Activated CD8-positive, alpha-beta memory T cell treated with anti-CD3 and anti-CD28 coated beads for 24 hours (primary cell): Measurements from ENCODE around the gene GRIK5.
"Not testable (repeated sequence)": the region's sequence is repeated elsewhere in the genome, so short reads cannot be mapped to it uniquely, and the experiment has no call there.

Experiments
- DNase-seq: peaks from one replicate; pipeline ENCODE4 v3.0.0-alpha.2; 2020

The GRIK5 gene

DNA sequence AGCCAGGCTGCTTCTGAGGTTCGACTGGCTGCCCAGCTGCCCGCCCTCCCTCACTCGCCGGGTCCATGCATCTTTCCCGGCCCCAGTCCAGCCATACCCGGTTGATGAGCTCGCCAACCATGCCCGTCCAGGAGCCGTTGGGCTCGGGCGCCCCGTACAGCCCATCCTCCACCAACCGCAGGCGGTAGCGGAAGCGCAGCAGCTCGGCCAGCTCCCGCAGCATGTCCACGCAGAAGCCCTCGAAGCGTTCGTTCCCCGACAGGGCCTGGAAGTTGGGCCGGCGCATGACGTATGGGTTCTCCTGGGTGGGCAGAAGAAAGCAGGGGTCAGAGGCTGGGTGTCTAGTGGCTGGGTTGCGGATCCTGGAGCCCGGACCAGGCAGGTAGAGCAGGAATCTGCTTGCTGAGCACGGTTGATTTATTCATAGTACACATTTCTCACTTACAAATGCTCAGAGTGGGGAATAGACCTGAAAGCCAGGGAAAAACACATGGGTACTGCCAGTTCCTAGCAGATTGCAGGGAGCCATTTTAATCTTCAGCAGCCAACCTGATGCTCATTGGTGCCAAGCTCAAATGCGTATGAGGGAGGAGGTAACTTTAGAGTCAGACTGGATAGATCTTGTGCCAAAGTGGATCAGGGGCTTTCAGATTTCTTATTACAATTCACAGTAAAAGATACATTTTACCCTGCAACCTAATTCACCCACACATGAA, 27.4 kb downstream of the GRIK5 start:
- DNase-seq: no peak

DNA sequence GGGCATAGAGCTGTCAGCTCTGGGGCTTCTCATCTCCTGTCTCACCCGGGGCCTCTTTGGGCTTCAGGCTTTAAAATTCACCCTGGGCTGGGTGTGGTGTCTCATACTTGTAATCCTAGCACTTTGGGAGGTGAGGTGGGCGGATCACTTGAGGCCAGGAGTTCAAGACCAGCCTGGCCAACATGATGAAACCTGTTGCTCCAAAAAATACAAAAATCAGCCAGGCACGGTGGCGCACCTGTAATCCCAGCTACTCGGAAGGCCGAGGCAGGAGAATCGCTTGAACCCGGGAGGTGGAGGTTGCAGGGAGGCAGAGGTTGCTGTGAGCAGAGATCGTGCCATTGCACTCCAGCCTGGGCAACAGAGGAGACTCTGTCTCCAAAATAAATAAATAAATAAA, 29.5 kb downstream of the GRIK5 start:
- not testable (repeated sequence) for DNase-seq

DNA sequence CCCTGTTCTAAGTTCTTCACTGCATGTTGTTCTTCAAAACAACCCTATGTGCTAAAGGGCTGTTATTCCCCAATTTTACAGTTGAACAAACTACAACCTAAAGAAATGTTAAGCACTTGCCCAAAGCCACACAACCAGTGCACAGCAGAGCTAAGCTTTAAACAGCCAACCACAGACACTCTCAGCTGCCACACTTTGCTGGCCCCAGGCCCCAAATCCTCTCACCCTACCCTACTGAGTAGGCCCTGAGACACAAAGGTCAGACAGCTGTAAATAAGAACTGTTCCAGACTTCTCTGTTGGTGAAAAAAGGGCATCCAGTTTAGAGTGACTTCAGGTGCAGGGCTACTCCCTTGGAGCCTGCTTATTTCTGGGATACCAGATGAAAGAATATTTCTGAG, 30.0 kb downstream of the GRIK5 start:
- DNase-seq: no peak

DNA sequence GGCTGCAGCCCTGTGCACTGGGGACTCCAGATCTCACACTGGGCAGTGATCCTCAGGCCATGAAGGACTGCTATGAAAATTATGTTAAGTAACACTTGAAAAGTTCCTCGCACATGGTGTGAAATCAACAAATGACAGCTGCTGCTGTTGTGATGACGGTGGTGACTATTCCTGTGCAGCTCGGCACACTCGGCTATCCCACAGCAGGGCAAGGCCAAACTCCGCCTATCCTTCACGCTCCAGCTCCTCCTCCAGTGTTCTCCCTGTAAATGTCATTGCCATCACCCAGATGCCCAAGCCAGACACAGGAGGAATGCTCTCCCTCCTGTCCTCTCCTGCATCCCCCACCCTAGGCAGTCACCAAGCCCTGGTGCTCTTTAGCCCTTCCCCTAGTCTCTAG, 31.3 kb downstream of the GRIK5 start:
- no peak for DNase-seq

DNA sequence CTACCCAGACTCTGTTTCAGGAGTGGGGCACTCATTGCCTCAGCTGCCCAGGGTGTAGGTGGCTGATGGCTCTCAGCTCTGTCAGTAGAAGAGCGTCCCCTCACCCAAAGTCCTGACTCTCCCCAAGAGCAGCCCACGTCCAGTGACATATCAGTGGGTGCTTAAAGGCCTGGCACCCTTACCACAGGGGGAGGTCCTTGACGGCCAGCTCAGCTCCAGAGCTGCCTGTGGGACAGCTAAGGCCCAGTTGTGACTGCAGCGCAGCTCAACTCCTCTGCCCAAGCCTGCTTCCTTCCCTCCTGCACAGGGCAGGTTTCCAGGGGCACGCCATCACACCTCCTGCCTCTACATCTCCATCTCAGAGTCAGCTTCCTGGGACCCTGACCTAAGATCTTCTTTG, 32.4 kb downstream of the GRIK5 start:
- DNase-seq: no peak

DNA sequence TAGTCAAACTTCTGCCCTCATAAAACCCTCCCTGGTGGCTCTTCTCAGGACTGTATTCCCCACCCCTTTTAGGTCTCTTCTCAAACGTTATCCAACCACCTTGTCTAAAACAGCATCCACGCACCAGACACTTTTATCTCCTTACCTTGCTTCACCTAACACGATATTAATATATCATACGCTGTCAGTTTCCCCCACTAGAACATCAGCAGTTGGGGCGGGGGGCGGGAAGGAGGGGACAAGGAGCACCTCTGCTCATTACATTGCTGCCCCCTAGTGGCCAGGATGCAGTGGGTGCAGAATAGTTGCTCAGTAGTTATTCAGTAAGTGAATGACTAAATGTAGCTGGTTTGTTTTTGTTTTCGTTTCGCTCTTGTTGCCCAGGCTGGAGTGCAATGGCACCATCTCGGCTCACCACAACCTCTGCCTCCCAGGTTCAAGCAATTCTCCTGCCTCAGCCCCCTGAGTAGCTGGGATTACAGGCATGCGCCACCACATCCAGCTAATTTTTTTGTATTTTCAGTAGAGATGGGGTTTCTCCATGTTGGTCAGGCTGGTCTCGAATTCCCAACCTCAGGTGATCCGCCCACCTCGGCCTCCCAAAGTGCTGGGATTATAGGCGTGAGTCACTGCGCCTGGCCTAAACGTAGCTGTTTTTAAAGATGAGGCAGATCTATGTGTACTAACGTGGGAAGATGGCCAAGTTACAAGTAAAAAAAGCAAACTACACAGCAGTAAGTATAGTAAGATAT, 35.2 kb downstream of the GRIK5 start:
- DNase-seq: peak; percentile 75

DNA sequence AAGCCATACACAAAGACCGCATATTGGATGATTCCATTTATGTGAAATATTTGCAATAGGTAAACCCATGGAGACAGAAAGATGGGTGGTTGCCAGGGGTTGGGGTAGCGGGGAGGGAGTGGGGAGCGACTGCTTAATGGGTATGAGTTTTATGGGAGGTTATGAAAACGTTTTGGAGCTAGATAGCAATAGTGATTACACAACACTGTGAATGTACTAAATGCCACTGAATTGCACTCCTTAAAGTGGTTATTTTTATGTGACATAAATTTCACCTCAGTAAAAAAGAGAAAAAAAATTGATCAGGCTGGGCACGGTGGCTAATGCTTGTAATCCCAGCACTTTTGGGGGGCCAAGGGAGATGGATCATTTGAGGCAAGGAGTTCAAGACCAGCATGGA, 36.6 kb downstream of the GRIK5 start:
- no peak for DNase-seq

DNA sequence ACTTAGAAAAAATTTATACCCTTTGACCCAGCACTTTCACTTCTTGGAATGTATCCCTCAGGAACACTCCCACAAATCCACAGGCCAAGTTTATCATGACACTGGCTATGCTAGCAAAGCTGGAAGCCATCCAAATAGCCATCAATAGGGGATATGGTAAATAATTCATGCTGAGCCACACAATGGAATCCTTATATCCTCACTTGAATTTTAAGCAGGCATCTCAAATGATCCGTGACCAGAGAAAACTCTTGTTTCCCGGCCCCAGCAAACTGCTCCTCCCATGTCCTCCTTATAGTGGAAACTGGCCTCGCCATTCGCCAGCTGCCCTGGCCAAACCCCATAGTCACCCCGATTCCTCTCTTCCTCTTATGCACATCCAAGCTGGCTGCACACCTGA, 37.6 kb downstream of the GRIK5 start:
- DNase-seq: no peak

DNA sequence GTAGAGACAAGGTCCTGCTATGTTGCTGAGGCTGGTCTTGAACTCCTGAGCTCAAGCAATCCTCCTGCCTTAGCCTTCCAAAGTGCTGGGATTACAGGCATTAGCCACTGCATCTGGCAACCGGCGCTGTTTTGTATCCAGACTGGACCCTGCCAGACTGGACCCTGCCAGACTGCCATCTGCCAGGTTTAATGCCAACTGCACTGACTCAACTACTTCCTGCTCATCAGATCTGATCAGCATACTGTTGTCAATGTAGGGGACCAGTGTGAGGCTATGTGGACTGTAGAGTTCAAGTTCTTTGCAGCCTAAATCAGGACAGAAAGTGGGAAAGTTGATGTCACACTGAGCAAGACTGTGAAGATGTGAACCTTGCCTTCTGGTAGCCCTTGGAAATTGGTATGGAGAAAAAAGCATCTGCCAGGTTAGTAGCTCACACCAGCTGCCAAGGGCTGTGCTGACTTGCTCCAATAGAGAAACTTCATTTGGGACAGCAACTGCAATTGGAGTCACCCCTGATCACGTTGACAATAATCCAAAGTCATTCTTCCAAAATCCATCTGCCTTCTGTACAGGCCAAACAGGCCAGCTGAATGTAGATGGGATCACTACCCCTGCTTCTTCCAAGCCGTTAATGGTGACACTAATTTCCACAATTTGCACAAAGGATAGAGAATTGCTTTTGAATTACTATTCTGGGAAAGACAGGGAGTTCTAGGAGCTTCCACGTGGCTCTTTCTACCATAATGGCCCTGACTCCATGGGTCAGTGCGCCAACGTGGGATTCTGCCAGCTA, 39.2 kb downstream of the GRIK5 start:
- no peak for DNase-seq

DNA sequence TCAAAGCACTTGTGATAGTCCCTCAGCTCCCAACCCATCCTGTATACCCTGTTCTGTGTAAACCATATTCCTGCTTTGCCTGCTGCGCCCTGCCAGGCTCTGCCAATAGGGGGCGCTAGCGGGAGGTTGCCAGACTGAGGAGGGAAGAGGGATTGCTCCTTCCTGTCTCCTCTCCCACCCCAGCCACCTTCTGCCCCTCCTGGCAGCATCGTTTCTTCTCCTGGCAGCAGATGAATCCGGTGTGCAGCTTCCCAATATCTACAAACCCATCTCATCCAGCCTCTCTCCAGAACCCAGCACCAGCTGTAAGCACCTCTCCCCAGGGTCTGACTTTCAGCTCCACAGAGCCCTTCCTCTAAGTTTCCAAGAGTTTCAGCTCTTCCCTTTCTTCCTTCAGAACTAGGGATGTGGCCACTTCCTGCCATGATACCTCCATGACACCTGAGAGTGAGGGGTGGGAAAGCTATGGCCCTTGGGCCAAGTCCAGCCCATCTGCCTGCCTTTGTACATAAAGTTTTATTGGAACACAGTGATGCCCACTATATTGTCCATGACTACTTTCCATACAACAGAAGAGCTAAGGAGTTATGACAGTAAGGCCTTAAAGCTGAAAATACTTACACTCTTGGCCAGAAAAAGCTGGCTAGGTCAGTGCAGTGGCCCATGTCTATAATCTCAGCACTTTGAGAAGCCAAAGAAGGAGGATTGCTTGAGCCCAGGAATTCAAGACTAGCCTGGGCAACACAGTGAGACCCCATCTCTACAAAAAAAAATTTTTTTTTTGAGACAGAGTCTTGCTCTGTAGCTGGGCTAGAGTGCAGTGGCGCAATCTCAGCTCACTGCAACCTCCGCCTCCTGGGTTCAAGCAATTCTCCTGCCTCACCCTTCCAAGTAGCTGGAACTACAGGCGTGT, 41.4 kb downstream of the GRIK5 start:
- peak; percentile 67 for DNase-seq

DNA sequence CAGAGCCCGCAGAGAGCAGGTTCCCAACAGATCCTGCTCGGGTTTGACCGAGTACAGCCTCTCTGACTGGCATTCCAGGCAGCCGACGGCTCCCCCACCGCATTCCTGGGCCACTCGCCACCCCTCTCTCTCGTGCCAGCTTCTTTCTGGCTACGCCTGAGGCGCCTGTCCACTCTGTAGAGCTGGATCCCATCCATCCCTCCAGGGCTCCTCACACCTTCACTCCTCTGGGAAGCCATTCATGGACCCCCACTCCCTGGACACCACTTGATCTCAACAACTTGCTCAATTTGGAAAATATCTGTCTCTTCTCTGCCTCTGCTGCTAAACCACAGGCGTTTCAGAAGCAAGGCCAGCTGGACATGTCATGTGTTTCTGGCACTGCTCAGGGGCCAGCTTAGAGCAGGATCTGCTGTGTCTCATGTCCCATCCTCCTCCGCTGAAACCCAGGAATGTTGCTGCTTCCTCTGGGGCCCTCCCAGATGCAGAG, 45.3 kb downstream of the GRIK5 start:
- DNase-seq: no peak

DNA sequence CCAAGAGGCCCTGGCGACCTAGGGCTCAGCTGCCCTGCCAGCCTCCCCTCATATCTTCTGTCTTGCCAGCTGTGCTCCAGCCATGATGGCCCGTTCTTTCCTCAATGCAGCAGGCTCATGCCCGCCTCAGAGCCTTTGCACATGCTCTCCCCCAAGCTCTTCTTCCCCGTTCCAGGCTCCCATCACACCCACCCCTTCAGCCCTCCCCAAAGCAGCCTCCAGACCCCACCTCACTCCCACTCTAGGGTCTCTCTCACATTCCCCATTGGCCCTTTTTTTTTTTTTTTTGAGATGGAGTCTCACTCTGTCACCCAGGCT, 46.1 kb downstream of the GRIK5 start:
- no peak for DNase-seq

DNA sequence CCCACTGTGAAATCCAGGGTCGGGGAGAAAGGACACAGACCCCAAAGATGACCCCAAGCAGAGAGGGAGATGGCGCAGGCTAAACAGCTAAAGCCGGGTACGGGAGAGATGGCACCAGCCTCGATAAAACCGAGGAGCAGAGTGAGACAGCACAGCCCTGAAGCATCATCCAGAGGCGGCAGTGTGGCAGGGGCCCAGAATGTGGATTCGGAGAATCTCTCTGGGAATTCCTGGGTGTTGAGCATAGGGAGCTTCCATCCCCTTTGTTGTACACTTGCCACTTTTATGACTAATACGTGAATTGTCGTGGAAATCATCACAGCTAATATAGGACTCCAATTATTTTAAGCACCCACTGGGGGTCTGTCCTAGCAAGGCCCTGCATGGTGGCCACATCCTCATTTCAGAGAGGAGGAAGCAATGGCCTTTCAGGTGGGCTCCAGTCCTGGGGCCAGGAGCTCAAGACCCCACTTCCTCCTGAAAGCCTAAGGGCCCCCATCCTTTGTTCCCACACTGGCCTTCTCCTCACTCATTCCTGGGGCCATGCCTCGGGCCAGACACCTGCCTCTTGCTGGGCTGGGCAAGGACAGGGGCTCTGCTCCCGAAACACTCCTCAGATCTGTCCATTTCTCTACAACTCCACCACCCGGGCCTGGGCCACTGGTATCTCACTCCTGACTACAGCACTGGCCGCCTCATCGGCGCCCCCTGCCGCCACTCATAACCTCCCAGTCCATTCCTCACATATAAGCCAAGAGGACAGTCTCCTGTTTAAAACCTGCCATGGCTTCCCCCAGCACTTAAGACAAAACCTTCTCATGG, 46.7 kb downstream of the GRIK5 start:
- no peak for DNase-seq

DNA sequence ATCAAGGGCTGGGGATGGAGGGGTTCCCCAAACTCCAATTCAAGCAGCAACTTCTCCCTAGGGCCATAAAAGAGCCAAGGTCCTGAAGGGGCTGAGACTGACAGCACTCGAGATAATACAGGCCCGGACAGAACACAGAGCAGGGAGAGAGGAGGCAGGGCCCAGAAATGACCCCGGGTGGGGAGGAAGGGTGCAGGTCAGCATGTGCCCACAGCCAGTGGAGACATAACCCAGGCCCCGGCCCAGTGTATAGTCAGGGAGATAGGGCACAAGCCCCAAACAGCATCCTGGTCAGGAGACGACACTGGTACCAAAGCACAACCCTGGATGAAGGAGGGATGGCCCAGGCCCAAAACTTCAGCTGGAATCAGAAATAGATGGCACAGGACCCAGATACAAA, 47.4 kb downstream of the GRIK5 start:
- DNase-seq: no peak

DNA sequence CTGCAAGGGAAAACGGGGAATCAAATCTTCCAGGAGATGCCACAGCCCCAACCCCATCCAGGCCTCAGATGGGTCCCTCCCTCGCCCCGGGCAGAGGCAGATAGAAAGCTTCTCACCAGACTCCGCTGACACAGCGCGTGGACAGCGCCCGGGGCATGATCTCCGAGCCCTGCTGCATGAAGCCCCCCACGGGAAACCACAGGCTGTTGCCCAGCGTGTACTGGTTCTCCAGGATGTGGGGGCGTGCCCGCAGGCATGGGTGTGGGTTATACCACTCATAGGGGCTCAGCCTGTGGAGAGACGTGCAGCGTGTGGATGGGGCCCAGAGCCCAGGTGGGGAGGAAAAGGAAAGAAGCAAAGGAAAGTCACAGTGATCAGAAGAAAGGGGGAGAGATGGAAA, 48.8 kb downstream of the GRIK5 start:
- DNase-seq: no peak

DNA sequence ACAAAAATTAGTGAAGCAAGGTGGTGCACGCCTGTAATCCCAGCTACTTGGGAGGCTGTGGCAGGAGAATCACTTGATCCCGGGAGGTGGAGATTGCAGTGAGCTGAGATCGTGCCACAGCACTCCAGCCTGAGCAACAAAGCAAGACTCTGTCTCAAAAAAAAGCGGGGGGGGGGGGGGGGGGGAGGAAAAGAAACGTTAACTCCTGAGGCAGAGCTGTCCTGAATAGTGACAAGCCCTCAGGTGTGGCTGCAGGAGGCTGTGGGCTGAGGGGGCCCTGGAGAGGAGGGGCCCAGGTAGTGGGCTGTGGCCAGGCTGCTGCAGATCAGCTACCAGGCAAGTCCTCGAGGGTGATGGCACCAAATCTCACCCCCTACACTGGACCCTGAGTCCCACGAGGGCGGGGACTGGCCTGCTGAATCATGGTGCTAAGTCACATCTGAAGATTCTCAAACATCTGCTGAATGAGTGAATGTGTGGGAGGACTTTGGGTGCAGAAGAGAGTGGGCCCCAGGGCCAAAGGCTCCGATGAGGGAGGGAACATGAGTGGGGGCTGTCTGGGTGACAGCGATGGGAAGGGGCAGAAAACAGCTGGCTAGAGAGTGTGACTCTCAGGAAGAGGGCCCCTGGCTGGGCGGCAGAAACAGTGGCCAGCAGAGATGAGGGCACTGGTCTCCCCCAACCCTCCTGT, 51.4 kb downstream of the GRIK5 start:
- no peak for DNase-seq

DNA sequence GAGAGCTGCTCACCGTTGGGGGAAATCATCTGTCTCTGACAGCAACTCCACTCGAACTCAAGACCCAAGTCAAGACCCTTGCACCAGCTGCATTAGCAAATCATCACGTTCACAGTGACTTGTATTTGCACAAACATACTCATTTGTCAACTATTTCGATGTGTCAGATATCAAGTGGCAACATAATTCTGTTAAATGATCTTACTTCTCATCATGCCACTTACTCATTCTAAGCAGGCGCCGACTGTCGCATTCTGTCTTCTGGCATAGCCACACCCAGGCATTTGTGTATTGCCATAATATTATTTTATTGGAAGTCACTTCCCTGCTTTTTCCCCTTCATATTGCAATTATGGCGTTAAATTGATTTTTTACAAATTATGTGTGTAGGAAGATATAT, 53.0 kb downstream of the GRIK5 start:
- DNase-seq: no peak

DNA sequence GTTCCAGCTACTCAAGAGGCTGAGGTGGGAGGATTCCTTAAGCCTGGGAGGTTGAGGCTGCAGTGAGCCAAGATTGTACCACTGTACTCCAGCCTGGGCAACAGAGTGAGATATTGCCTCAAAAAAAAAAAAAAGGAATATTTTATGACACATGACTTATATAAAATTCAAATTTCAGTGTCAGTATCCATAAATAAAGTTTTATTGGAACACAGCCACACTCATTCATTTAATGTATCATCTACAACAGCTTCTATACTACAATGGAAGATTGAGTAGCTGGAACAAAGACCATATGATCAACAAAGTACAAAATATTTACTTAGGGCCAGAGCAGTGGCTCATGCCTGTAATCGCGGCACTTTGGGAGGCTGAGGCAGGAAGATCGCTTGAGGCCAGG, 57.3 kb downstream of the GRIK5 start:
- DNase-seq: not testable (repeated sequence)

DNA sequence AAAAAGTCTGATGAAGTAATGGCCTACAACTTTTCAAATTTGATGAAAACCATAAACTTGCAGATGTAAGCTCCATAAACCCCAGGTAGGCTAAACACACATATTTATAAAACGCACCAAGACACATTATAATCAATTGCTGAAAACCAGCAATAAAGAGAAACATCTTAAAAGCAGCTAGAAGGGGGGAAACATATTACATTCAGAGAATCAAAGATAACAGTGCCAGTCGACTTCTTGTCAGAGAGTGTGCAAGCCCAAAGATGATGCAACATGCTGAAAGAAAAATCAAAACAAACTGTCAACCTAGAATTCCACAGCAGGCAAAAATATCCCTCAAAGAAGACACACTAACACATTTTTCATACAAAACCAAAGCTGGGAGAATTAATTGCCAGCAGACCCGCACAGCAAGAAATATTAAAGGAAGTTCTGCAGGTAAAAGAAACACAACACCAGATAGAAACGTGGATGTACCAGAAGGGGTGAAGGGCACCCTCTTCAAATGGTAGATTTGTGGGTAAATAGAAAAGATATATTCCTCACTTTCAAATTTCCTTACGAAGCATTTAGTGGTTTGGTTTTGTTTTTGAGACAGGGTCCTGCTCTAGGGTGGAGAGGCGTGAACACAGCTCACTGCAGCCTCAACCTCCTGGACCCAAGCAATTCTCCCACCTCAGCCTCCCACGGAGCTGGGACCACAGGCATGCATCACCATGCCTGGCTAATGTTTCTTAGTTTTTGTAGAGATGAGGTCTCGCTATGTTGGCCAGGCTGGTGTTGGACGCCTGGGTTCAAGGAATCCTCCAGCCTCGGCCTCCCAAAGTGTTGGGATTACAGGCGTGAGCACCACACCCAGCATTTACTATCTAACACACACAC, 59.5 kb downstream of the GRIK5 start:
- no peak for DNase-seq

DNA sequence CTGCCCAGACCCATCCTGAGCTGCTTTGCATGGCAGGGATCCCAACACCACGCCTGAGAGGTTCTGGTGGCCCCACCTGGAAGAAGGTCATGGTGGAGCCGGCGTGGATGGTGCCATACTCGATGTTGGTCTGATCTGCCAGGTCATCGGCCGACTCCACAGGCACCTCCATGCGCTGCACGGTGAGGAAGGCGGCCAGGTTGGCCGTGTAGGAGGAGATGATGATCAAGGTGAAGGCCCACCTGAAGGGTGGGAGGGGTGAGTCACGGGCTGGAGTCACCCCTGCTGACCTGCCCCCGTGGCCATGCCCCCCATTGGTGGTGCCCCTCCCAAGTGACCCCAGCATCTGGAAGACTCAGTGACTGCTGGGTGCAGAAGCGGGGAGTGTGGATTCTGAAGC, 63.4 kb downstream of the GRIK5 start:
- no peak for DNase-seq
